GM21381 (cell line): ENCODE results near the gene ST3GAL5.

Experiments used
- ATAC-seq: cut with Tn5 transposase; IDR thresholded peaks from one replicate; pipeline ENCODE4 v1.9.1; 2021; ENCODE audit warnings: mild to moderate bottlenecking, moderate library complexity; ENCODE audit not compliant: unreplicated experiment

ST3GAL5 gene

DNA sequence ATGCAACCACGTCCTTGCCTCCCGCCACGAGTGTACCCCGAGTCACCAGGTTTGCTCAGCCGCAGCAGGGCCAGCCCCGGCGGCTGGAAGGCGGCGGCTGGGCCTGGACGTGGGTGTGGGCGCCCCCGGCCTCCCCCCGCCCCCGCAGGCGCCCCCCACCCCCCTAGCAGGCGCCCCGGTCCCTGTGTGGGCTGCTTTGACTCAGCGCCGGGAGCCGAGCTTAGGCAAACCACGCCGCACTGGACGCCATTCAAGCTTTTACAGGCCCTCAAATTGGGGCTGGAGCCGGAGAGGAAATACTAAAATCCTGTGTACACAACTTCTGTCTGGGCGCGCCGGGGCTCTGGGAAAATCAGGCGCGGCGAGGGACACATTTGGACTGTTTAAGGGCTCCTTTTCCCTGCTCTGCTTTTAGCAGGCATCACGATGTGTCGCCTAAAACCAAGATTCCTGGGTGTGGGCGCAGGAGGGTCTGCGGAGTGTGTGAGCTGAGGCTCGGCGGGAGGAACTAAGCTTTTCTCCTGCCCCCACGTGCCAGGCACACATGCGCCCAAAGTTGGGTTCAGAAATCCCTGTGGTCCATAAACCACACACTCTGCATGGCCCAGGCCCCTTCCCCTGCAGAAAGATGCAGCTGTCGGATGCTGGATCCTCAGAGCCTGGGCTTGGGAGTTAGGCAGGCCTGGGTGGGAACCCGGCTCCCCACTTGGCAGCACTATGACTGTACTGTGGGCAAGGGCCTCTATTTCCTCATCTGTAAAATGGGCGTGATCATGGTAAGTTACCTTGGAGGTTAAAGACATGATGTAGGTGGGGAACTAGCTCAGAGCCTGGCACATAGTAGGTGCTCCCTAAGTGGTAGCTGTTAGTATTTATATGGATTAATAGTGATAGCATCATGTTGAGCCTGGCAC, 77.4 kb downstream of the ST3GAL5 start:
- ATAC-seq, result no peak

- no peak for ATAC-seq
These were observed 78.2 kb downstream of the ST3GAL5 start for GRCh38 chr2:85810371-85811179.

- ATAC-seq, result no peak
These were observed 81.0 kb downstream of the ST3GAL5 start for GRCh38 chr2:85807756-85808155.

GRCh38 chr2:85806358-85807118, 82.3 kb downstream of the ST3GAL5 start:
- ATAC-seq, result no peak

- ATAC-seq, result no peak
These were observed 84.2 kb downstream of the ST3GAL5 start for GRCh38 chr2:85804583-85804982.

DNA sequence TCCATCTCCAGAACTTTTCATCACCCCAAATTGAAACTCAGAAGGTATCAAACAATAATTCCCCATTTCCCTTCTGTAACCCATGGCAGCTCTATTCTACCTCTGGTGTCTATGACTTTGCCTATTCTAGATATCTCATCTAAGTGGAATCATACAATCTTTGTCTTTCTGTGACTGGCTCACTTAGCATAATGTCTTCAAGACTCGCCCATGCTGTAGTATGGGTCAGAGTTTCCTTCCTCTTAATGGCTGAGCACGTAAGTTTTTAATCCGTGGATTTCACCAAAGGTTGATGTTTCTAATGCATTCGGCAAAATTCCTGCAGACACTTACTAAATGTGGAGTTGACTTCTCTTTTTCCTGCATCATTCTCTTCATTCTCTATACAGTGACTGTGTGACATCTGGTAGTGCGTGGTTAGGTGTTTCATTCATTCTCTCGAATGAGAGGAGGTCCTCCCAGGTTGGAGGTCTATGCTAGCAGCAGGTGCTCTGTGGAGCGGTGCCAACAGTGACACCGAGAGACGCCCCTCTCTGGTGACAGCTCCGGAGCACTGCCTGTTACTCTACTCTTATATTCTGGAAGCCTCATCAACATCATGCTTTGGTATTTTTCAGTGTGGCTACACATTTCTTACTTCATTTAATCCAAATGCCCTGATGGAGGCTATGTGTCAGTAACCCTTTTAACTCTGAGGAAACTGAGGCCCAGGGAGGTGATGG, 84.9 kb downstream of the ST3GAL5 start:
- no peak for ATAC-seq

- ATAC-seq, result no peak
These were observed 86.3 kb downstream of the ST3GAL5 start for GRCh38 chr2:85802354-85803103.

DNA sequence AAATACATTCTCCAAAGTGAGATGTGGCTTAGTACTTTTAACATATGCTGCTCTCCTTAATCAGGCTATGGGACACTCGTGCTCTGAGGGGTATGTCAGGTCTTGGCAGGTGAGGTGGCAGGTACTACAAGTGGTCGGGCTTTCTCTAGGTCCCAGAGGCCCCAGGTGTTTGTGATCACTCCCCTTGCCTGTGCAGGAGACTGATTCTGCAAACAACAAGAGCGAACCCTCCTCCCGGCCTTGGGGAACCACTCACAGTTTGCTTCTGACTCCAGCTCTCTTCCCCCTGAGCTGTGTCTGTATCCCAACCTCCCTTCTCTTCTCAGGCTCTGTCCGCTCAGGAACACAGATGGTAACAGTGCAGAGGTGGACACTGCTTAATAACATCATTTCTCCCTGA, 86.9 kb downstream of the ST3GAL5 start:
- no peak for ATAC-seq

- ATAC-seq, result no peak
These were observed 88.2 kb downstream of the ST3GAL5 start for GRCh38 chr2:85800586-85800985.

- ATAC-seq, result no peak
These were observed 89.4 kb downstream of the ST3GAL5 start for GRCh38 chr2:85799215-85799956.

- ATAC-seq, result no peak
These were observed 90.9 kb downstream of the ST3GAL5 start for GRCh38 chr2:85797921-85798320.

DNA sequence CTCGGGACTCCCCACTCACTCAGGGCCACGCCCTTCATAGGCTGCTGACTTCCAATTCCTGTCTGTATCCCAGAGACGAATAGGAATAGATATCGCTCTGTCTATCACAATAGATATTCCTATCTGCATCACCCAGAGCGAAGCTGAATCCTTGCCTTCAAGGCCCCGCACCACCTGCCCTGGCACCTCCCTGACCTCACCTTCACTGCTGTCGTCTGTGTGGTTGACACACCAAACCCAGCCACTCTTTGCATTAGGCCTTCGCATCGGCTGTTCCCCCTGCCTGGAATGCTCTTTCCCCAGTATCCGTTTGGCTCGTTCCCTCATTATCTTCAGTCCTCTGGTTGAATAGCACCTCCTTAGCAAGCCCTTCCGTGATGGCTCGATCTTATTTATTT, 91.5 kb downstream of the ST3GAL5 start:
- no peak for ATAC-seq

DNA sequence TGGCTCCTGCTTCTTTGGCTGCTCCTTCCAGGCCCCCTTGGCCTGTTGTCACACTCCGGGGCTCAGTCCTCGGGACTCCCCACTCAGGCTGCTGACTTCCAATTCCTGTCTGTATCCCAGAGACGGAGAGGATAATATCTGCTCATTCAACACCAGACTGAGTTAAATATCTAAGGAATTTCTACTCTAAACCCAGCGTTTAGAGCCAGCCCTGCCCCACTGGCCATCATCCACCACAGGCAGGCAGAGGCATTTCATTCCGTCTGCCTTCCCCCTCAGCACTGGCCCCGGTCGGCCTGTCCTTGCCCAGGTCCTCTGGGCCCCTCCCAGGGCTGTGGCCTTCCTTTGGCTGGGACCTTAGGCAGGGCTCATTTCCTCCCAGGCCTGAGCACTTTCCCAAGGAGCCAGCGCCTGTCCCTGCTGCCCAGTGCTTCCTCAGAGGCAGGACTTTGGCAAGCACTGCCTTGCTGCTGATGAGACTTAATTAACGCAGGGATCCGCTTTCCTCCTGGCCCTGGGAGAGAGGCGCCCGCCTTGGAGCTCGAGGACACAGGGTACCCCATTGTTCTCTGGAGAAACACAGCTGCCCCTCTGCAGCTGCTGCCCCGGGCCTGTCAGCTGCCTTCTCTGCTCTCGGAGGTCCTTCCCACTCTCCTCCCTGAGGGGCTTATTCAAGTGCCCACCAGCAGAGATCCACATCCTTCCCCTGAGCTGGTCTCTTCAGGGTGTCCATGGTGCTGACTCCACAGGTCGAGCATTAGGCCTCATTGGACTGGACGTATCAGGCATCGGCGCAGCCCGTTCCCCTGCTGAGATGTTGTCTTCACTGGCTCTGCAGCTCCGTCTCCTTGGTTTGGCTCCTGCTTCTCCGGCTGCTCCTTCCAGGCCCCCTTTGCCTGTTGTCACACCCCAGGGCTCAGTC, 92.2 kb downstream of the ST3GAL5 start:
- no peak for ATAC-seq

DNA sequence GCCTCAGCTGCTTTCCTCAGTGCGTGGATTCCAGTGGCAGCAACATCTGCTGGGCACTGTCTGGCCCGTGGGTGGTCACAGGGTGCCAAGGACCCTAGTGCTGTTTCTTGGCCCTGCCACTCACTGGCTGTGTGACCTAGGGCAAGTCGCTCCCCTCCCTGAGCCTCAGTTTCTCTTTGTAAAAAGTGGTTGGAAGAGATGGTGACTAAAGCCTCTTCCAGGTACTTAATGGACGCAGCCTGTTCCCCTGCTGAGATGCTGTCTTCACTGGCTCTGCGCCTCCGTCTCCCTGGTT, 92.8 kb downstream of the ST3GAL5 start:
- ATAC-seq, result no peak

GRCh38 chr2:85795331-85796045, 93.3 kb downstream of the ST3GAL5 start:
- ATAC-seq, result no peak

DNA sequence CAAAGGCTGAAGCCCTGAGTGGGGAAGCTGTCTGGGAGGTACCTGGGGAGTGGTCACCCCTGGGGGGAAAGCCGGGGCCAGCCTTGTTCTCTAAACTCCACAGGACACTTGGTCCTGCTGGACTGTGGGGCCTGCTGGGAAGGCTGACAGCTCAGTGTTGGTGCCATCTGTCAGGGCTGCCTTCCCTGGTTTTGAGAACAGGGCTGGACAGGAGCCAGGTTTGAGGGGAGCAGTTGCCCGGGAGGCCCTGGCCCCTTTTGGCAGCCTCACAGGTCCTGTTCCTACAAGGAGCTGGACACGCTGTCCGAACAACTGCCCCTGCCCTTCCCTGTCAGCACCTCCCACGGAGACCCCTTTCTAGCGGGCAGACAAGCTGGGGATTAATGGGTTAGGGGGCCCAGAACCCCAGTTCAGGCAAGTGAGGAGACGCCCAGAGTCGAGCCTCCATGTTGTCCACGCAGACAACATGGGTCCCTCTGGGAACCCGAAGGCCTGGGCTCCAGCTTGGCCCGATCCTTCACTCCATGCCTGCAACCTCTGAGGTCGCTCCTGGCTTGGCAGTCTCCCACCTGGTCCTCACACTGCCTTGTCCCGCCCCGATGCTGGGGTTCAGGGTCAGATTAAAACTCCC, 94.2 kb downstream of the ST3GAL5 start:
- no peak for ATAC-seq

GRCh38 chr2:85794038-85794441, 94.8 kb downstream of the ST3GAL5 start:
- ATAC-seq, result no peak
